Kidney (tissue), 14 donors: ENCODE measurements around the gene VWA8. TPM values are rescaled to one million over a fixed set of nuclear protein-coding genes. Genes with fewer than 3 reads are reported as not detected.

ENCODE experiments used
- DNase-seq, 5 donors: peaks; one replicate each; pipeline ENCODE4 v3.0.0-alpha.2; 2013 to 2020
- FAIRE-seq: peaks from 2 replicates; lab custom pipeline; 2012; peaks lifted over from hg19 to GRCh38; lab: Jason Lieb, UNC
- H3K27ac ChIP-seq, 2 donors: one replicate each; pipeline ENCODE4 v1.7.0; 2013; ENCODE audit warnings: low read depth in 2 of 2, low read length in 2 of 2, inconsistent platforms in 1 of 2
- H3K27me3 ChIP-seq: one replicate; pipeline ENCODE4 v1.7.1; 2013; ENCODE audit warnings: low read length, inconsistent platforms; ENCODE audit not compliant: control insufficient read depth, insufficient read depth
- H3K36me3 ChIP-seq, 3 donors: one replicate each; pipeline versions ENCODE4 v1.7.0 to v1.7.1; 2013; ENCODE audit warnings: low read length in 3 of 3, control low read depth in 1 of 3, inconsistent platforms in 1 of 3; ENCODE audit not compliant: insufficient read depth in 3 of 3, control insufficient read depth in 2 of 3
- H3K4me1 ChIP-seq, 3 donors: one replicate each; pipeline versions ENCODE4 v1.7.0 to v1.7.1; 2013; ENCODE audit warnings: low read length in 3 of 3, inconsistent platforms in 1 of 3, low read depth in 1 of 3; ENCODE audit not compliant: control insufficient read depth in 2 of 3, insufficient read depth in 2 of 3
- H3K4me3 ChIP-seq, 3 donors: one replicate each; pipeline versions ENCODE4 v1.7.0 to v1.8.1; 2013; ENCODE audit warnings: low read length in 3 of 3, control low read depth in 1 of 3, inconsistent platforms in 1 of 3
- H3K9ac ChIP-seq, 3 donors: one replicate each; pipeline versions ENCODE4 v1.7.0 to v1.7.1; 2013; ENCODE audit warnings: low read length in 3 of 3, control low read depth in 1 of 3, inconsistent platforms in 1 of 3
- H3K9me3 ChIP-seq, 3 donors: one replicate each; pipeline versions ENCODE4 v1.7.0 to v1.7.1; 2013; ENCODE audit warnings: low read length in 3 of 3, control low read depth in 1 of 3, inconsistent platforms in 1 of 3; ENCODE audit not compliant: control insufficient read depth in 2 of 3, insufficient read depth in 1 of 3
- CTCF ChIP-seq: IDR thresholded peaks from 3 replicates; pipeline ENCODE4 v1.5.1; 2012; ENCODE audit warnings: mild to moderate bottlenecking, moderate library complexity, borderline replicate concordance; ENCODE audit not compliant: insufficient read depth; ENCODE audit errors: extremely low read depth
- intact Hi-C: fragments of 100-400 bp; cut with DNase I; formaldehyde crosslinking; loops from one replicate; pipeline ENCODE4 v1.11.1; 2022
- polyA plus RNA-seq: library from polyadenylated mRNA; stranded (reverse); fragments of 350-450 nt; fragmentation: Illumina TruSeq; extraction: RNeasy Lipid Tissue Mini Kit (QIAGEN cat#74804); gene quantifications from one replicate; pipeline ENCODE4 v1.2.3, GENCODE V29; 2014; ENCODE audit warnings: low read depth, low replicate concordance; ENCODE audit not compliant: insufficient read depth
- total RNA-seq: library from RNA; stranded (reverse); fragmentation: NEBNext Ultra II Directional; extraction: Animal tissue kit (Norgen Biotek cat#: 25700); gene quantifications from one replicate; pipeline ENCODE4 v1.2.1, GENCODE V29; 2021
- donor health status: control.
- donor health status: control.
- donor health status: control.
- donor health status: control.
- donor health status: control.
- donor health status: DM: yes; HTN: yes; CAD: no.
- donor health status: Normal renal cell carcinoma (clear cell type).

The VWA8 gene
- total and polyA plus RNA-seq, 2 donors from 2014 or later = 6.4 to 21.3 TPM

GRCh38 chr13:41603917-41604316 lies 357.0 kb downstream of the VWA8 start:
- intact Hi-C loops = no loop called here
- no peak for TF ChIP-seq CTCF
- no peak overlapping the region for H3K9ac ChIP-seq
- H3K4me1 ChIP-seq = no peaks in the 10 kb centered on the region
- peaks cover 0 to 11% (median 6%) of the 10 kb centered on the region in 3 donors for H3K36me3 ChIP-seq
- no peak overlapping the region for H3K4me3 ChIP-seq
- no peaks in the 10 kb centered on the region for H3K27me3 ChIP-seq
- DNase-seq = no peak
- FAIRE-seq = no peak
- H3K9me3 ChIP-seq = no peaks in the 10 kb centered on the region
- H3K27ac ChIP-seq = no peak overlapping the region

GRCh38 chr13:41601718-41602445 lies 359.0 kb downstream of the VWA8 start:
- H3K27me3 ChIP-seq = no peaks in the 10 kb centered on the region
- no peak for DNase-seq
- no peaks in the 10 kb centered on the region for H3K4me1 ChIP-seq
- H3K27ac ChIP-seq = no peak overlapping the region
- no peak overlapping the region for H3K9ac ChIP-seq
- peaks cover 0 to 9% (median 6%) of the 10 kb centered on the region in 3 donors for H3K36me3 ChIP-seq
- no peak for FAIRE-seq
- H3K9me3 ChIP-seq = no peaks in the 10 kb centered on the region
- no peak for TF ChIP-seq CTCF
- intact Hi-C loops = no loop called here
- H3K4me3 ChIP-seq = no peak overlapping the region

- peaks cover 0 to 7% (median 6%) of the 10 kb centered on the region in 3 donors for H3K36me3 ChIP-seq
- H3K9me3 ChIP-seq = no peaks in the 10 kb centered on the region
- no peak for DNase-seq
- no peaks in the 10 kb centered on the region for H3K4me1 ChIP-seq
- H3K9ac ChIP-seq = no peak overlapping the region
- no peak overlapping the region for H3K4me3 ChIP-seq
- no peaks in the 10 kb centered on the region for H3K27me3 ChIP-seq
- FAIRE-seq = no peak
- no peak overlapping the region for H3K27ac ChIP-seq
- TF ChIP-seq CTCF = no peak
- intact Hi-C loops = no loop called here
These were observed 361.3 kb downstream of the VWA8 start for GRCh38 chr13:41599619-41600018.
